NCI-H2171 treated with DMSO at 0.1 percent for 48 hours (cell line): Measurements from ENCODE around the gene EMILIN3.
"Not testable (repeated sequence)": the region's sequence is repeated elsewhere in the genome, so short reads cannot be mapped to it uniquely, and the experiment has no call there.

Experiments used
- DNase-seq: peaks from one replicate; lab custom pipeline; 2025; lab: John Stamatoyannopoulos, UW

The EMILIN3 gene

GRCh38 chr20:41316602-41317545, 49.7 kb downstream of the EMILIN3 start:
- peak; percentile 74 for DNase-seq

DNA sequence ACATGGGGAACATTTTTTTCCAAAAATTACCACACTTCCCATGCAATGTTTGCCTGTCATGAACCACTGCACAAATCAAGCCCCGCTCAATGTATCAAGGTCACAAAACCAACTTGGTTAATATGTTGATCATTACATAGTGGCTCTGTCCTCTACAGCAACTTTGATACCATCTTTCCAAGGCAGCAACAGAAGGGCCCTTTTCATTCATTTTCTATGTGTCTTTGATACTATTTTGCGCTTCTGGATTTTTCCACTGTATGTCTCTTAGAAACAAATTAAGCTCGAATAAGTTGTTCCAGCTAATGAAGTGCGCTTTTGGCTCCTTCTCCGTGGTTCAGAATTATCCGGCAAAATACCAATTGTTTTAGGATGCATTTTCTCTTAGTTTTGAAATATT, 50.6 kb downstream of the EMILIN3 start:
- DNase-seq, result no peak

GRCh38 chr20:41314386-41314785, 52.2 kb downstream of the EMILIN3 start:
- no peak for DNase-seq

DNA sequence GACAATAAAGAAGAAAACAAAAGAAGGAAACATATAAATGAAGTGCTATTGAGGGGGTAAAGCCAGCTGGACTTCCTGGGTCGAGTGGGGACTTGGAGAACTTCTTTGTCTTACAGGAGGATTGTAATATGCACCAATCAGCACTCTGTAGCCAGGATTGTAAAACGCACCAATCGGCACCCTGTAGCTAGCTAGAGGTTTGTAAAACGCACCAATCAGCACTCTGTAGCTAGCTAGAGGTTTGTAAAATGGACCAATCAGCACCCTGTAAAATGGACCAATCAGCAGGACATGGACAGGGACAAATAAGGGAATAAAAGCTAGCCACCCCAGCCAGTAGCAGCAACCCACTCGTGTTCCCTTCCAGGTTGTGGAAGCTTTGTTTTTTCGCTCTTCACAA, 54.6 kb downstream of the EMILIN3 start:
- DNase-seq, result not testable (repeated sequence)
